OCI-LY7 (cell line): ENCODE results near the gene POFUT1. TPM values are rescaled to one million over a fixed set of nuclear protein-coding genes. Genes with fewer than 3 reads are reported as not detected.
"Not testable (repeated sequence)": the region's sequence is repeated elsewhere in the genome, so short reads cannot be mapped to it uniquely, and the experiment has no call there.

Experiments
- BruUV-seq: library from RNA; stranded (reverse); fragments of 400-500 nt; replicated peaks from 2 replicates; lab custom pipeline; 2021; lab: Mats Ljungman, UMichigan
- CTCF ChIA-PET: fragments of 300-600 bp; sonication (Branson Sonifier 250); formaldehyde crosslinking; loops from one replicate; lab custom pipeline; 2022; ENCODE audit warnings: antibody characterized with exemption; ENCODE audit not compliant: unreplicated experiment; lab: Charles Lee
- POLR2A ChIA-PET: fragments of 300-600 bp; sonication (Branson Sonifier 250); formaldehyde crosslinking; loops from one replicate; lab custom pipeline; 2022; ENCODE audit warnings: antibody characterized with exemption; lab: Charles Lee
- DNase-seq: peaks from one replicate; pipeline ENCODE4 v3.0.0-alpha.2; 2015; ENCODE audit warnings: low spot score
- H2AFZ ChIP-seq: fragments of 200-600 bp; sonication (generic), shearing (Covaris generic); 2 replicates; pipeline ENCODE4 v1.6.1; 2014; ENCODE audit warnings: mild to moderate bottlenecking, antibody characterized with exemption, low read length, moderate library complexity
- H3K27ac ChIP-seq: fragments of 200-600 bp; sonication (generic); 2 replicates; pipeline ENCODE4 v1.5.1; 2014; ENCODE audit warnings: mixed run types, low read depth, mild to moderate bottlenecking, moderate library complexity, low read length, inconsistent platforms; ENCODE audit not compliant: poor library complexity, severe bottlenecking
- H3K36me3 ChIP-seq: fragments of 200-600 bp; sonication (generic); 2 replicates; pipeline ENCODE4 v1.6.1; 2014; ENCODE audit warnings: mild to moderate bottlenecking, antibody characterized with exemption, low read length, moderate library complexity, mixed read lengths; ENCODE audit not compliant: insufficient read depth
- H3K4me1 ChIP-seq: fragments of 200-600 bp; sonication (generic); 2 replicates; pipeline ENCODE4 v1.5.1; 2014; ENCODE audit warnings: mild to moderate bottlenecking, low read length; ENCODE audit not compliant: insufficient read depth, poor library complexity, severe bottlenecking
- H3K4me2 ChIP-seq: fragments of 200-600 bp; sonication (generic); 2 replicates; pipeline ENCODE4 v1.6.1; 2014; ENCODE audit warnings: mild to moderate bottlenecking, low read length
- H3K4me3 ChIP-seq: fragments of 200-600 bp; sonication (generic); 2 replicates; pipeline ENCODE4 v1.5.1; 2014; ENCODE audit warnings: mild to moderate bottlenecking, low read depth, low read length; ENCODE audit not compliant: poor library complexity, severe bottlenecking
- H3K79me2 ChIP-seq: fragments of 200-600 bp; sonication (generic); 2 replicates; pipeline ENCODE4 v1.6.1; 2016; ENCODE audit warnings: low read depth, mild to moderate bottlenecking, low read length, moderate library complexity, mixed read lengths; ENCODE audit not compliant: insufficient read depth
- H3K9me2 ChIP-seq: fragments of 200-600 bp; sonication (generic); 2 replicates; pipeline ENCODE4 v1.6.1; 2016; ENCODE audit warnings: mild to moderate bottlenecking, low read length, mixed read lengths; ENCODE audit not compliant: insufficient read depth
- H3K9me3 ChIP-seq: fragments of 200-600 bp; sonication (generic); 2 replicates; pipeline ENCODE4 v1.6.1; 2014; ENCODE audit warnings: mild to moderate bottlenecking, mixed run types, low read length, mixed read lengths
- H4K20me1 ChIP-seq: fragments of 200-600 bp; sonication (generic); 2 replicates; pipeline ENCODE4 v1.6.1; 2014; ENCODE audit warnings: mild to moderate bottlenecking, antibody characterized with exemption, low read length, moderate library complexity, mixed read lengths; ENCODE audit not compliant: insufficient read depth
- CTCF ChIP-seq: fragments of 200-600 bp; sonication (generic); conservative IDR thresholded peaks from 2 replicates; pipeline ENCODE4 v1.5.1; 2014; ENCODE audit warnings: mild to moderate bottlenecking, antibody characterized with exemption, low read length, moderate library complexity, mixed read lengths
- EZH2phosphoT487 ChIP-seq: fragments of 200-600 bp; sonication (generic); IDR thresholded peaks from 2 replicates; pipeline ENCODE4 v1.6.1; 2018; ENCODE audit warnings: low read depth, borderline replicate concordance, mild to moderate bottlenecking, mixed run types, antibody characterized with exemption, low read length, moderate library complexity, mixed read lengths
- intact Hi-C: fragments of 100-400 bp; cut with micrococcal nuclease; formaldehyde crosslinking; loops from one replicate; pipeline ENCODE4 v1.10.0; 2022; ENCODE audit not compliant: unreplicated experiment
- total RNA-seq, 2 experiments: library from RNA; depleted of rRNA in 1 of 2; stranded (reverse); fragments of >200 nt in 1 of 2; shearing (Covaris generic) in 1 of 2; gene quantifications; 2 replicates each; pipeline ENCODE4 v1.2.3, GENCODE V29; 2014 to 2022

POFUT1 gene
- total RNA-seq, 2 experiments from 2014 or later, result 21.4 to 33.1 TPM

DNA sequence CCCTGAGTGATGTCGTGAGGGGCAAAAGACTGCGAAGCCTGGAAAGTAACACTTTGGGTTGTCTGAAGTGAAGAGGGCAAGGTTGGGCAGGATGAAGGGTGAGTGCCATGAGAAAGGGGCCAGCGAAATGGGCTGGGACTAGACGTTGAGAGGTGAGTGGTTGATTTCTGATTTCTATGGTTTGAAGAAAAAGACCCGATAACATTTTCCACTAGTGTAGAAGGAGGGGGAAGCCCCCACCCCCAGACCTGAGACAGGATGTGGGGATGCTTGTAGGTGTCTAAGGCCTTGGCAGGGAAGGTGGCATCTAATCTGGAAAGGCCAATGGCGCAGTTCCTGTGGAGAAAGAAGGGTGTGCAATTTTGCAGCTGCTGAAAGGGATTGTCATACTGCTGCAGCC, 44.5 kb downstream of the POFUT1 start:
- Histone ChIP-seq H2AFZ (no peak overlapping the region), H3K9me2 (no peaks in the 10 kb centered on the region), H4K20me1 (no peaks in the 10 kb centered on the region), H3K27ac (no peak overlapping the region), H3K79me2 (no peaks in the 10 kb centered on the region), H3K4me2 (no peak overlapping the region), H3K4me1 (peaks cover 20% of the 10 kb centered on the region), H3K36me3 (no peaks in the 10 kb centered on the region), H3K4me3 (no peak overlapping the region), H3K9me3 (no peaks in the 10 kb centered on the region)
- no TSS peak for BruUV-seq
- intact Hi-C loops, result no loop called here
- DNase-seq, result no peak
- ChIA-PET POLR2A (interaction anchor here (1.1 kb wide), 1 partner anchor 8 kb away, joined by 5 read pairs; no protein-coding TSS in a partner anchor), CTCF (no interaction called here)
- TF ChIP-seq CTCF, result no peak
- TF ChIP-seq EZH2phosphoT487, result no peak

DNA sequence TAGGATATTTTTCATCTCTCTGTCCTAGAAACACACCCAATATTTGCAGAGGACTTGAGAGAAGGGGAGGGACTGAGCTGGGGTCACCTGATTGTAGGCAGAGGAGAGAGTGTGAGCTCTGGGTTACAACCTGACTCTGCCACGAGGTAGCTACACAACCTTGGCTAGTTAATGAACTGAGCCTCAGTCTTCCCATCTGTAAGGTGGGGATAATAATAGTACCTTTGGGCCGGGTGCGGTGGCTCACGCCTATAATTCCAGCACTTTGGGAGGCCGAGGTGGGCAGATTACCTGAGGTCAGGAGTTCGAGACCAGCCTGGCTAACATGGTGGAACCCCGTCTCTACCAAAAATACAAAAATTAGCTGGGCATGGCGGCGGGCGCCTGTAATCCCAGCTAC, 53.3 kb downstream of the POFUT1 start:
- intact Hi-C loops, CTCF ChIA-PET, H3K9me3 ChIP-seq, H3K36me3 ChIP-seq, H4K20me1 ChIP-seq, H3K4me3 ChIP-seq, H3K9me2 ChIP-seq, BruUV-seq, DNase-seq, H3K4me2 ChIP-seq, H3K79me2 ChIP-seq, H2AFZ ChIP-seq, H3K27ac ChIP-seq: not testable (repeated sequence)
- H3K4me1 ChIP-seq, result peaks cover 57% of the 10 kb centered on the region
- POLR2A ChIA-PET, result interaction anchor here (0.6 to 2.1 kb wide), 3 partner anchors 10 to 64 kb away, joined by 3 to 6 read pairs (median 3); no protein-coding TSS in a partner anchor

DNA sequence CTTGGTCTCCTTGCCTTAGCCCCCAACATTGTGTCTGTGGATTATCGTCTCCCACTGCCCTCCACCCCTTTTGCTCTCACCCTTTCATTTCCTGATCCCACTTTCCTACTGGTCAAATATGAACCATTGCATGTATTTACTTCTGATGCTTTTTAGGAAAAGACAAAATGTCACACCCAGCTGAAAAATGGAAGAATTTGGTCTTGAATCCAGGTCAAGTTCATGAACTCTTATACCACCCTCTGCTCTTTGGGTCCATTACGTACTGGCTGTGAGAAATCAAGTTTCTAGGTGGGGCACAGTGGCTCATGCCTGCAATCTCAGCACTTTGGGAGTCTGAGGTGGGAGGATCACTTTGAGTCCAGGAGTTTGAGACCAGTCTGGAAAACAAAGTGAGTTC, 54.0 kb downstream of the POFUT1 start:
- H3K36me3 ChIP-seq, result no peaks in the 10 kb centered on the region
- TF ChIP-seq EZH2phosphoT487, result no peak
- TF ChIP-seq CTCF, result no peak
- no TSS peak for BruUV-seq
- H3K27ac ChIP-seq, result no peak overlapping the region
- peaks cover 57% of the 10 kb centered on the region for H3K4me1 ChIP-seq
- H3K4me2 ChIP-seq, result no peak overlapping the region
- POLR2A ChIA-PET, result interaction anchor here (1.5 to 2.1 kb wide), 2 partner anchors 9 to 24 kb away, joined by 3 to 6 read pairs; no protein-coding TSS in a partner anchor
- H2AFZ ChIP-seq, result no peak overlapping the region
- CTCF ChIA-PET, result no interaction called here
- H3K79me2 ChIP-seq, result no peaks in the 10 kb centered on the region
- H3K4me3 ChIP-seq, result no peak overlapping the region
- DNase-seq, result no peak
- intact Hi-C loops, result no loop called here
- no peaks in the 10 kb centered on the region for H3K9me3 ChIP-seq
- no peaks in the 10 kb centered on the region for H4K20me1 ChIP-seq
- H3K9me2 ChIP-seq, result no peaks in the 10 kb centered on the region
